Esophagus squamous epithelium (tissue), 5 donors: ENCODE measurements around the gene PICK1. TPM values are rescaled to one million over a fixed set of nuclear protein-coding genes. Genes with fewer than 3 reads are reported as not detected.

Experiments
- DNase-seq: peaks from one replicate; lab custom pipeline; 2025; lab: John Stamatoyannopoulos, UW
- H3K27ac ChIP-seq, 4 donors: fragments of 200-600 bp; sonication (generic); one replicate each; pipeline ENCODE4 v1.5.1; 2016 to 2019; ENCODE audit warnings: mild to moderate bottlenecking in 1 of 4
- H3K27me3 ChIP-seq, 4 donors: fragments of 200-600 bp; sonication (generic); 1 replicate in 3 of 4; 2 replicates in 1 of 4; pipeline versions ENCODE4 v1.5.1 to v1.6.0; 2017 to 2021; ENCODE audit warnings: antibody characterized with exemption in 1 of 4
- H3K36me3 ChIP-seq, 3 donors: fragments of 200-600 bp; sonication (generic); one replicate each; pipeline ENCODE4 v1.5.1; 2016 to 2019
- H3K4me1 ChIP-seq, 3 donors: fragments of 200-600 bp; sonication (generic); one replicate each; pipeline ENCODE4 v1.5.1; 2017 to 2019
- H3K4me3 ChIP-seq, 4 donors: fragments of 200-600 bp; sonication (generic); 1 replicate in 3 of 4; 2 replicates in 1 of 4; pipeline ENCODE4 v1.5.1; 2016 to 2019; ENCODE audit warnings: mild to moderate bottlenecking in 2 of 4, moderate library complexity in 1 of 4
- H3K9me3 ChIP-seq, 3 donors: fragments of 200-600 bp; sonication (generic); one replicate each; pipeline ENCODE4 v1.5.1; 2016 to 2019
- POLR2A ChIP-seq, 4 donors: fragments of 450-650 bp; IDR thresholded peaks; one replicate each; pipeline ENCODE4 v1.6.1; 2017; ENCODE audit warnings: antibody characterized with exemption in 4 of 4, mild to moderate bottlenecking in 4 of 4, moderate library complexity in 3 of 4
- WGBS, 2 donors: methylation state at CpG; one replicate each; pipeline ENCODE4 v1.1.5; 2018; 5-methylcytosine and 5-hydroxymethylcytosine counted together
- intact Hi-C: fragments of 100-400 bp; cut with DNase I; formaldehyde crosslinking; loops from one replicate; pipeline ENCODE4 v1.15.0; 2022
- total RNA-seq, 4 donors: library from RNA; depleted of rRNA; stranded (reverse); fragments of >200 nt; gene quantifications; one replicate each; pipeline ENCODE4 v1.1.0, GENCODE V29; 2016
- TF ChIP-seq, protein P1 (sequence below), 6 experiments: fragments of 450-650 bp in 4 of 6; fragments of 200-600 bp in 2 of 6; sonication (generic) in 2 of 6; IDR thresholded peaks; one replicate each; pipeline ENCODE4 v1.5.1; 2016 to 2019; ENCODE audit warnings: antibody characterized with exemption in 6 of 6, mild to moderate bottlenecking in 4 of 6, moderate library complexity in 4 of 6
- donor health status: DM: yes; HTN: yes; CAD: no.

The PICK1 gene
- total RNA-seq, 4 donors from 2014 or later = 26.3 to 53.1 (median 31.2) TPM

GRCh38 chr22:38074181-38075104, 17.2 kb downstream of the PICK1 start:
- TF ChIP-seq, protein P1, sequence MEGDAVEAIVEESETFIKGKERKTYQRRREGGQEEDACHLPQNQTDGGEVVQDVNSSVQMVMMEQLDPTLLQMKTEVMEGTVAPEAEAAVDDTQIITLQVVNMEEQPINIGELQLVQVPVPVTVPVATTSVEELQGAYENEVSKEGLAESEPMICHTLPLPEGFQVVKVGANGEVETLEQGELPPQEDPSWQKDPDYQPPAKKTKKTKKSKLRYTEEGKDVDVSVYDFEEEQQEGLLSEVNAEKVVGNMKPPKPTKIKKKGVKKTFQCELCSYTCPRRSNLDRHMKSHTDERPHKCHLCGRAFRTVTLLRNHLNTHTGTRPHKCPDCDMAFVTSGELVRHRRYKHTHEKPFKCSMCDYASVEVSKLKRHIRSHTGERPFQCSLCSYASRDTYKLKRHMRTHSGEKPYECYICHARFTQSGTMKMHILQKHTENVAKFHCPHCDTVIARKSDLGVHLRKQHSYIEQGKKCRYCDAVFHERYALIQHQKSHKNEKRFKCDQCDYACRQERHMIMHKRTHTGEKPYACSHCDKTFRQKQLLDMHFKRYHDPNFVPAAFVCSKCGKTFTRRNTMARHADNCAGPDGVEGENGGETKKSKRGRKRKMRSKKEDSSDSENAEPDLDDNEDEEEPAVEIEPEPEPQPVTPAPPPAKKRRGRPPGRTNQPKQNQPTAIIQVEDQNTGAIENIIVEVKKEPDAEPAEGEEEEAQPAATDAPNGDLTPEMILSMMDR (IDR thresholded peaks at IDR 0.05) = peak in 1 of 6 experiments; percentile 33
- no peak for TF ChIP-seq POLR2A (IDR thresholded peaks at IDR 0.05)
- DNase-seq = no peak
- H3K4me1 ChIP-seq = peaks cover 0 to 10% (median 7%) of the 10 kb centered on the region in 3 donors
- H3K36me3 ChIP-seq = peaks cover 17 to 71% (median 18%) of the 10 kb centered on the region in 3 donors
- no peak overlapping the region for H3K4me3 ChIP-seq
- no peak overlapping the region for H3K27ac ChIP-seq
- 92 to 100% methylated on average over 6 to 16 of the region's 47 CpGs for WGBS, 2 donors
- H3K9me3 ChIP-seq = no peaks in the 10 kb centered on the region
- intact Hi-C loops = no loop called here
- no peaks in the 10 kb centered on the region for H3K27me3 ChIP-seq

- no peak for DNase-seq
- Histone ChIP-seq H3K4me3 (no peak overlapping the region), H3K36me3 (peaks cover 17 to 63% (median 17%) of the 10 kb centered on the region in 3 donors), H3K9me3 (no peaks in the 10 kb centered on the region), H3K4me1 (peaks cover 0 to 2% (median 2%) of the 10 kb centered on the region in 3 donors), H3K27me3 (peaks cover 0 to 5% (median 0%) of the 10 kb centered on the region in 4 donors), H3K27ac (no peak overlapping the region)
- WGBS, 2 donors = 83 to 92% methylated on average over 17 to 18 of the region's 32 CpGs
- intact Hi-C loops = no loop called here
- TF ChIP-seq POLR2A (IDR thresholded peaks at IDR 0.05) = no peak
- TF ChIP-seq, protein P1 (IDR thresholded peaks at IDR 0.05) = no peak
These were observed 18.1 kb downstream of the PICK1 start for GRCh38 chr22:38075105-38075825.

DNA sequence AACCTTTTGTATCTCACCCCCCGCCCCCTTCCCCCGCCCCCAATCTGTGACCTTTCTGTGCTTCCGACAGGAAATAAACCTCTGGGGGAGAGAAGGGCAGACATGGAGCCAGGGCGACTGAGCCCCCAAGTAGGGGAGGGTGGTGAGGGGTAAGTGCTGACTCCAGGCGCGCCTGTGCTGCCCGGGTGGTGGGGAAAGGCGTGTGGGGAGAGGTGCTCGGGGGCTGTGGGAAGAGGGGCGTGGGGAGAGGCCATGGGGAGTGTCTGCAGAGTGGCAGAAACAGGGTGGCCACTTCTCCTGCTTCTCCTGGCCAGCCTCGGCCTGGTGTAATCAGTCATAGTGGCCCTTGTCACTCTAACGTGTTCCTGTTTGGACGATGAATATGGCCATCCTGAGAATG, 18.8 kb downstream of the PICK1 start:
- H3K27ac ChIP-seq = no peak overlapping the region
- no peak for DNase-seq
- no peaks in the 10 kb centered on the region for H3K9me3 ChIP-seq
- H3K4me1 ChIP-seq = peaks cover 4 to 6% (median 5%) of the 10 kb centered on the region in 3 donors
- H3K27me3 ChIP-seq = peaks cover 0 to 12% (median 0%) of the 10 kb centered on the region in 4 donors
- TF ChIP-seq, protein P1 (IDR thresholded peaks at IDR 0.05) = no peak
- no peak for TF ChIP-seq POLR2A (IDR thresholded peaks at IDR 0.05)
- intact Hi-C loops = no loop called here
- peaks cover 17 to 56% (median 17%) of the 10 kb centered on the region in 3 donors for H3K36me3 ChIP-seq
- H3K4me3 ChIP-seq = no peak overlapping the region
- whole genome bisulfite sequencing, 2 donors = 90 to 96% methylated on average over 5 to 6 of the region's 13 CpGs

DNA sequence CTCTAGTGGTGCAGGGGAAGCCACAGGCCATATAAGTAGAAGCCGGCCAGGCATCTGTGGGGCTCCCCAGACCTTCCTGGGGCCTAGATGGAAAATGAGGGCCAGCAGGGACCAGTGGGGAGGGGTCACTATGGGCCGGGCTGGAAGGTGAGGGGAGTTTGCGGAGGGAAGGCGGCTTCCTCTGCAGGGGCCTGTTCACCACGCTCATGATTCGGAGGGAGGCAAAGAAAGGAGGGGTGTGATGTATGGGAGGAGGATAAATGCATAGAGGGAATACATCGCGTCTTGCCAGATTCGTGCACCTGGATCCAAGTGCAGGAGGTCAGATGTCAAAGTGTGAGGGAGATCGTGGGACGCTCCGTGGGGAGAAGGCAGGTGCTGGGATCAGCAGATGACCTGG, 19.9 kb downstream of the PICK1 start:
- Histone ChIP-seq H3K27me3 (peaks cover 0 to 24% (median 5%) of the 10 kb centered on the region in 4 donors), H3K4me1 (peaks cover 13 to 18% (median 16%) of the 10 kb centered on the region in 3 donors), H3K9me3 (no peaks in the 10 kb centered on the region), H3K27ac (no peak overlapping the region), H3K36me3 (peaks cover 17 to 45% (median 17%) of the 10 kb centered on the region in 3 donors), H3K4me3 (no peak overlapping the region)
- intact Hi-C loops = no loop called here
- no peak for DNase-seq
- TF ChIP-seq POLR2A (IDR thresholded peaks at IDR 0.05) = no peak
- TF ChIP-seq, protein P1 (IDR thresholded peaks at IDR 0.05) = no peak
- WGBS, 2 donors = 67 to 84% methylated on average over 8 to 12 of the region's 12 CpGs
